ENCODE results near the gene CHN1. TPM values are rescaled to one million over a fixed set of nuclear protein-coding genes. Genes with fewer than 3 reads are reported as not detected.

Gene CHN1
- total RNA-seq, 2 experiments from 2014 or later = 0.68 to 1.5 TPM

- peaks cover 4% of the 10 kb centered on the region for H3K4me1 Mint-ChIP-seq
- DNase-seq = no peak
- peaks cover 6% of the 10 kb centered on the region for H3K27me3 Mint-ChIP-seq
- ChIA-PET POLR2A (no interaction called here), CTCF (interaction anchor here (1.6 kb wide), 1 partner anchor 12 kb away, joined by 7 read pairs; no protein-coding TSS in a partner anchor)
- no peaks in the 10 kb centered on the region for H3K36me3 Mint-ChIP-seq (ENCODE audit: low read depth)
- H3K4me3 Mint-ChIP-seq = no peak overlapping the region
- H3K27ac Mint-ChIP-seq = no peak overlapping the region
- no peaks in the 10 kb centered on the region for H3K9me3 Mint-ChIP-seq
These were observed 244.2 kb downstream of the CHN1 start for GRCh38 chr2:174760845-174761473.

DNA sequence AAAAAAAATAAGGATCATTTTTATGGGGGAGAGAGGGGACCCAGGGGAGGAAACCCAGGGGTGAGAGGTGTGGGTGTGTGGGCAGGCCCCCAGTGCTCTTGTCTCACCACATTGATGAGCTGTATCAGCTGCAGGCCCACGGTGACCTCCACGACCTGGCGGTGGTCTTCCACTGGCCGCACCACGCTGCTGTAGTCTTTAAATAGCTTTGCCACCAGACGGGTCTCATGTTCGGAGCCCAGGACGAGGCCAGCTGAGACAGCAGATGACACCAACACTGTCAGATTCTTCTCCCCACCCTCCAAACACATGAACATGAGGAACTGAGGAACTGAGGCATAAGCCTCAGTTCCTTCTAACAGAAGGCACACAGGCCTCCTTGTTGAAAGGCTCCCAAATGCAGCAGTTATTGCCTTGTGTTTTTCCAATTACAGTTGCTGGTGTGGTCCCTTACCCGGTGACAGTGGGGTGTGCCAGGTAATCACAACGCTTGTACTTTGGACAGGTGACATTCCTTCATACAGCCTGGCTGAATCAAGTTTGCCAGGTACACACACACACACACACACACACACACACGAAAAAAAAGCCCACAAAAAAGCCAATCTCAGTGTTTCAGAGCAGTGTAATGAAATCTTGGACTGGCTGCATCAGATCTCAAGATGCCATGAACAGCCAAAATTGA lies 245.7 kb downstream of the CHN1 start:
- Mint-ChIP-seq H3K27ac (no peak overlapping the region), H3K27me3 (peaks cover 6% of the 10 kb centered on the region), H3K4me1 (peaks cover 4% of the 10 kb centered on the region), H3K4me3 (no peak overlapping the region), H3K9me3 (no peaks in the 10 kb centered on the region), H3K36me3 (ENCODE audit: low read depth) (no peaks in the 10 kb centered on the region)
- no peak for DNase-seq
- POLR2A ChIA-PET = no interaction called here
- CTCF ChIA-PET = interaction anchor here (1.7 kb wide), 1 partner anchor 10 kb away, joined by 7 read pairs; no protein-coding TSS in a partner anchor

- Mint-ChIP-seq H3K4me1 (peaks cover 25% of the 10 kb centered on the region), H3K4me3 (no peak overlapping the region), H3K36me3 (ENCODE audit: low read depth) (no peaks in the 10 kb centered on the region), H3K9me3 (no peaks in the 10 kb centered on the region), H3K27me3 (peaks cover 6% of the 10 kb centered on the region), H3K27ac (no peak overlapping the region)
- ChIA-PET CTCF (no interaction called here), POLR2A (no interaction called here)
- DNase-seq = no peak
These were observed 248.4 kb downstream of the CHN1 start for GRCh38 chr2:174756743-174757142.

GRCh38 chr2:174753038-174753633 lies 252.0 kb downstream of the CHN1 start:
- H3K36me3 Mint-ChIP-seq (ENCODE audit: low read depth) = no peaks in the 10 kb centered on the region
- DNase-seq = no peak
- H3K4me1 Mint-ChIP-seq = peaks cover 47% of the 10 kb centered on the region
- peak overlapping the region; percentile 77 for H3K27ac Mint-ChIP-seq
- peaks cover 15% of the 10 kb centered on the region for H3K27me3 Mint-ChIP-seq
- POLR2A ChIA-PET = no interaction called here
- H3K4me3 Mint-ChIP-seq = peak overlapping the region; percentile 61
- no peaks in the 10 kb centered on the region for H3K9me3 Mint-ChIP-seq
- CTCF ChIA-PET = interaction anchor here (1.4 kb wide), 1 partner anchor 236 kb away, joined by 5 read pairs; no protein-coding TSS in a partner anchor

GRCh38 chr2:174752403-174753037 lies 252.7 kb downstream of the CHN1 start:
- CTCF ChIA-PET = interaction anchor here (1.4 kb wide), 1 partner anchor 236 kb away, joined by 5 read pairs; no protein-coding TSS in a partner anchor
- H3K27ac Mint-ChIP-seq = peak overlapping the region; percentile 77
- POLR2A ChIA-PET = interaction anchor here (0.9 kb wide), 1 partner anchor 55 kb away, joined by 3 read pairs; no protein-coding TSS in a partner anchor
- H3K4me3 Mint-ChIP-seq = peak overlapping the region; percentile 61
- peak; percentile 54 for DNase-seq
- no peaks in the 10 kb centered on the region for H3K9me3 Mint-ChIP-seq
- H3K4me1 Mint-ChIP-seq = peaks cover 47% of the 10 kb centered on the region
- H3K36me3 Mint-ChIP-seq (ENCODE audit: low read depth) = no peaks in the 10 kb centered on the region
- H3K27me3 Mint-ChIP-seq = peaks cover 18% of the 10 kb centered on the region

DNA sequence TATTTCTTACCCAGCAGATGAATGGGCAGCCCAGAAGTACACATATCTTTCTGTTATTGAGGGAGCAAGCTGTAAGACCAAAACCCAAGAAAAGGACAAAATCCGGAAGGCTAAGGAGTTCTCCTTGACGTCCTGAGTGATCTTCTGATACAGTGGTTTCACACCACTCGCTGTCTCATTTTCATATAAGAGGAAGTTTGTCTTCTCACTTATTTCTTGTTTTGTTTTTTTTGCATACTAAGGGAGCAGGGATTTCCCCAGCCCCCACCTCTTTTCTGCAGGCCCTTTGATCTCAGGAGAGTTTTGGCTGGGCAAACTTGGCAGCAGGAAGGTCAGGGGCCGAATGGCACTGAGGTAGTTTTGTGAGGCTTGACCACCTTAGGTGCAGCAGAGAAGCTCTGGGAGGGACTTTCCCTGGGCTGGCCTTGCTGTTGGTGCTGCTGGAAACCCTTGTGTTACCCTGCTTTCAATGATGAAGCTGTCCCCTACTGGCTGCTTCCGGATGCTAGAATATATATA lies 254.2 kb downstream of the CHN1 start:
- Mint-ChIP-seq H3K9me3 (no peaks in the 10 kb centered on the region), H3K4me1 (peaks cover 47% of the 10 kb centered on the region), H3K27ac (peak overlapping the region; percentile 64), H3K27me3 (peaks cover 20% of the 10 kb centered on the region), H3K36me3 (ENCODE audit: low read depth) (no peaks in the 10 kb centered on the region), H3K4me3 (peak overlapping the region; percentile 21)
- POLR2A ChIA-PET = interaction anchor here (0.7 to 0.9 kb wide), 2 partner anchors 33 to 73 kb away, joined by 3 to 4 read pairs; no protein-coding TSS in a partner anchor
- CTCF ChIA-PET = interaction anchor here (0.7 to 3.6 kb wide), 6 partner anchors 26 to 234 kb away, joined by 3 to 37 read pairs (median 4); no protein-coding TSS in a partner anchor
- DNase-seq = peak; percentile 39

DNA sequence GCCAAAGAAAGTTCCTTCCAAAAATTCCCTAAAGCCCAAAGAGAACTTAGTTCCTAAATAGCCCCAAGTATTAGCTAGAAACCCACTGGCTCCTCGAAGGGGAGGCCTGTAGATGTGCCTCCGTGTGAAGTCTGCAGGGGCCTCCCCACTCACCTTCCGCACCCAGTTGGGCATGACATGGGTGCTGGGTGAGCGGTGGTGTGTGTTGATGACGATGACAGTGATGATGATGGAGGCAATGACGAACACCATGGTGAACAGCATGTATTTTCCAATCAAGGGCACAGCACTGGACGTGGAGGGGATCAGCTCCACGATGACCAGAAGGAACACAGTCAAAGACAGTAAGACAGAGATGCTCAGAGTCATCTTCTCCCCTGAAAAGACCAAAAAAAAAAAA lies 255.4 kb downstream of the CHN1 start:
- POLR2A ChIA-PET = interaction anchor here (0.6 to 1.6 kb wide), 6 partner anchors 23 to 89 kb away, joined by 3 to 4 read pairs (median 3); no protein-coding TSS in a partner anchor
- H3K9me3 Mint-ChIP-seq = no peaks in the 10 kb centered on the region
- H3K4me3 Mint-ChIP-seq = no peak overlapping the region
- no peak overlapping the region for H3K27ac Mint-ChIP-seq
- H3K4me1 Mint-ChIP-seq = peaks cover 47% of the 10 kb centered on the region
- H3K27me3 Mint-ChIP-seq = peaks cover 20% of the 10 kb centered on the region
- DNase-seq = no peak
- H3K36me3 Mint-ChIP-seq (ENCODE audit: low read depth) = no peaks in the 10 kb centered on the region
- CTCF ChIA-PET = interaction anchor here (0.8 to 3.6 kb wide), 31 partner anchors 9 to 430 kb away, joined by 3 to 63 read pairs (median 5); partner anchors contain the start of genes CHN1 and CHRNA1

GRCh38 chr2:174748948-174749347 lies 256.2 kb downstream of the CHN1 start:
- H3K27me3 Mint-ChIP-seq = peaks cover 20% of the 10 kb centered on the region
- ChIA-PET POLR2A (interaction anchor here (0.9 to 1.6 kb wide), 4 partner anchors 23 to 289 kb away, joined by 3 read pairs; no protein-coding TSS in a partner anchor), CTCF (interaction anchor here (0.6 to 3.6 kb wide), 48 partner anchors 9 to 455 kb away, joined by 3 to 63 read pairs (median 4); partner anchors contain the start of genes CHN1 and CHRNA1)
- no peak overlapping the region for H3K27ac Mint-ChIP-seq
- peak; percentile 75 for DNase-seq
- peaks cover 42% of the 10 kb centered on the region for H3K4me1 Mint-ChIP-seq
- H3K9me3 Mint-ChIP-seq = no peaks in the 10 kb centered on the region
- H3K4me3 Mint-ChIP-seq = no peak overlapping the region
- H3K36me3 Mint-ChIP-seq (ENCODE audit: low read depth) = no peaks in the 10 kb centered on the region

Other genes starting within 250 kb of the CHN1 start
- gene CHRNA1, start 240.9 kb downstream of the CHN1 start, total RNA-seq = not detected
- gene ATF2, start 162.8 kb upstream of the CHN1 start, total RNA-seq = 10 to 100 TPM; 61.4 to 63.6 TPM
- 100 to 1,000 TPM; 200 to 210 TPM for gene ATP5MC3, start 176.3 kb upstream of the CHN1 start, total RNA-seq

Data from activated CD4-positive, alpha-beta memory T cell treated with anti-CD3 and anti-CD28 coated beads, Interleukin-2, amount 10 ng/mL, durations not matched to agents 7 days and 5 days (primary cell).